Panc1 (cell line): ENCODE measurements around the gene ZNF208.

ENCODE experiments used
- CTCF ChIP-seq: fragments of 450-650 bp; IDR thresholded peaks from 2 replicates; pipeline ENCODE4 v1.5.1; 2017; ENCODE audit warnings: mild to moderate bottlenecking
- POLR2AphosphoS5 ChIP-seq: IDR thresholded peaks from 2 replicates; pipeline ENCODE4 v1.6.1; 2012; ENCODE audit warnings: mild to moderate bottlenecking, low read depth, low read length, moderate library complexity
- SIN3A ChIP-seq: IDR thresholded peaks from 2 replicates; pipeline ENCODE4 v1.6.1; 2012; ENCODE audit warnings: low read depth, mild to moderate bottlenecking, low read length, moderate library complexity, borderline replicate concordance; ENCODE audit not compliant: insufficient read depth

GRCh38 chr19:21910318-21910717, 100.4 kb downstream of the ZNF208 start:
- TF ChIP-seq CTCF (no peak), POLR2AphosphoS5 (no peak), SIN3A (no peak)
